ENCODE results near the gene CHAD. TPM values are rescaled to one million over a fixed set of nuclear protein-coding genes. Genes with fewer than 3 reads are reported as not detected.

CHAD gene
- polyA plus RNA-seq, 1 experiment = not detected

- no peak for DNase-seq (ENCODE audit: low read depth)
- TF ChIP-seq, protein P1, sequence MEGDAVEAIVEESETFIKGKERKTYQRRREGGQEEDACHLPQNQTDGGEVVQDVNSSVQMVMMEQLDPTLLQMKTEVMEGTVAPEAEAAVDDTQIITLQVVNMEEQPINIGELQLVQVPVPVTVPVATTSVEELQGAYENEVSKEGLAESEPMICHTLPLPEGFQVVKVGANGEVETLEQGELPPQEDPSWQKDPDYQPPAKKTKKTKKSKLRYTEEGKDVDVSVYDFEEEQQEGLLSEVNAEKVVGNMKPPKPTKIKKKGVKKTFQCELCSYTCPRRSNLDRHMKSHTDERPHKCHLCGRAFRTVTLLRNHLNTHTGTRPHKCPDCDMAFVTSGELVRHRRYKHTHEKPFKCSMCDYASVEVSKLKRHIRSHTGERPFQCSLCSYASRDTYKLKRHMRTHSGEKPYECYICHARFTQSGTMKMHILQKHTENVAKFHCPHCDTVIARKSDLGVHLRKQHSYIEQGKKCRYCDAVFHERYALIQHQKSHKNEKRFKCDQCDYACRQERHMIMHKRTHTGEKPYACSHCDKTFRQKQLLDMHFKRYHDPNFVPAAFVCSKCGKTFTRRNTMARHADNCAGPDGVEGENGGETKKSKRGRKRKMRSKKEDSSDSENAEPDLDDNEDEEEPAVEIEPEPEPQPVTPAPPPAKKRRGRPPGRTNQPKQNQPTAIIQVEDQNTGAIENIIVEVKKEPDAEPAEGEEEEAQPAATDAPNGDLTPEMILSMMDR (IDR thresholded peaks at IDR 0.05; ENCODE audit: insufficient read depth, low read depth, low read length) = no peak
- ChIA-PET CTCF (interaction anchor here (0.6 to 3.8 kb wide), 2 partner anchors 12 to 96 kb away, joined by 3 to 19 read pairs; partner anchors contain the start of gene RSAD1), POLR2A (no interaction called here)
- Histone ChIP-seq H3K36me3 (ENCODE audit: control insufficient read depth, insufficient read depth, low read length) (no peaks in the 10 kb centered on the region; the same call in none of the 2 replicates), H3K27me3 (ENCODE audit: control insufficient read depth, insufficient read depth, low read length) (peaks cover 20% of the 10 kb centered on the region), H3K4me3 (ENCODE audit: low read depth, low read length) (no peak overlapping the region)
These were observed 2.1 kb downstream of the CHAD start for GRCh38 chr17:50466371-50467113.

DNA sequence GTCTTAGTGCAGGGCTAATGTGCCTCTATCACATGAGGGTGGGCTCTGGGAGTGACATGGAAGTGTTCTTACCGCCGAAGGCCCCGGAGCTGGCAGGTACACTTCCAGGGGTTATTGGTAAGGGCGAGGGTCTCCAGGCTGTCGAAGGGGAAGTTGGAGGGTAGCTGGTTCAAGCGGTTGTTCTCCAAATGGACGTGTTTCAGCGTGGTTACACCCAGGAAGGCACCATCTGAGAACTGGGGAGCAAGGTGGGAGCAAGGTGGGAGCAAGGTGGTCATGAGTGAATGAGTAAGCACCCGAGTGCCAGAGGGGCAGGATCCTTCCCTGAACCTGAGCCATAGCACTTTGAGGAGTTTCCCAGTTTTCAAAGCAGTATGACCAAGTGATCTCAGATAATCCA is 3.0 kb downstream of the CHAD start:
- DNase-seq (ENCODE audit: low read depth) = no peak
- no peak overlapping the region for H3K4me3 ChIP-seq (ENCODE audit: low read depth, low read length)
- CTCF ChIA-PET = interaction anchor here (3.8 kb wide), 1 partner anchor 13 kb away, joined by 19 read pairs; the partner anchor contains the start of gene RSAD1
- POLR2A ChIA-PET = no interaction called here
- H3K36me3 ChIP-seq (ENCODE audit: control insufficient read depth, insufficient read depth, low read length) = no peaks in the 10 kb centered on the region; the same call in none of the 2 replicates
- TF ChIP-seq, protein P1 (IDR thresholded peaks at IDR 0.05; ENCODE audit: insufficient read depth, low read depth, low read length) = no peak
- peaks cover 20% of the 10 kb centered on the region for H3K27me3 ChIP-seq (ENCODE audit: control insufficient read depth, insufficient read depth, low read length)

DNA sequence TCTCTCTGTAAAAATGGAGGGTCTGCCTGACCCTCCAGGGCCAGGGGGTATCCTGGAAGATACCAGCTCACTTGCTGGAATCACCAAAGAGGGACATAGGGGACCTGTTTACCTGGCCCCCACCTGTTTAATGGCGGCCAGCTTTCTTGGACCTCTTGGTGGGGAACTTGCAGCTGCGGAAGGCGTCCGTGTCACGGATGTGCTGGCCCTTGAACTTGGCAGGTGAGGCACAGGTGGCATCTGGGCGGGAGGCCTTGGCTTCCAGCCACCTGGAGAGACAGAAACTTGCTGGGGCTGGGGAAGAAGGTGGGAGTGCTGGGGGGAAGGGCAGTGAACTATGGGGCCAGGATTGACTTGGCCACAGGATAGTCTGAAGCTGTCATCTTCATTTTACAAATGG is 3.5 kb downstream of the CHAD start:
- H3K4me3 ChIP-seq (ENCODE audit: low read depth, low read length) = no peak overlapping the region
- DNase-seq (ENCODE audit: low read depth) = no peak
- TF ChIP-seq, protein P1 (IDR thresholded peaks at IDR 0.05; ENCODE audit: insufficient read depth, low read depth, low read length) = no peak
- ChIA-PET POLR2A (no interaction called here), CTCF (no interaction called here)
- H3K27me3 ChIP-seq (ENCODE audit: control insufficient read depth, insufficient read depth, low read length) = peaks cover 20% of the 10 kb centered on the region
- H3K36me3 ChIP-seq (ENCODE audit: control insufficient read depth, insufficient read depth, low read length) = no peaks in the 10 kb centered on the region; the same call in none of the 2 replicates

- no peak for DNase-seq (ENCODE audit: low read depth)
These were observed 3.9 kb downstream of the CHAD start for GRCh38 chr17:50464736-50465135.

DNA sequence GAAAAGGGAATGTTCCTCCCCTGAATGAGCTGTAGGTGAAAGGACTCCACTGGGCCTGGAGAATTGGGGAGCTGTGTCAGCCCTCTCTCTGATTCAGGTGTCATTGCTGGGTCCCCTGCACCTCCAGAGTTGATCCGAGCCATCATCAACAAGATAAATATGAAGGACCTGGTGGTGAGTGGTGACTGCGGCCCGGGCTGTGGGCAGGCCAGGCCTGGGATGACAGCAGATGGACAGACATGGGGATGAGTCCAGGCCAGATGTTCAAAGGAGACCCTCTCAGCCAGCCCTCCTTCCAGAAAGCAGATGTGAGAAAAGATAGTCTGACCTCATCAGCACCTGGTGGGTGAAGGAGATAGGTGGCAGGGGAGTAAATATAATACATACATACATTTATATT is 4.6 kb downstream of the CHAD start:
- CTCF ChIA-PET = interaction anchor here (0.6 to 0.8 kb wide), 2 partner anchors 12 to 22 kb away, joined by 3 to 4 read pairs; no protein-coding TSS in a partner anchor
- H3K27me3 ChIP-seq (ENCODE audit: control insufficient read depth, insufficient read depth, low read length) = peaks cover 20% of the 10 kb centered on the region
- no peaks in the 10 kb centered on the region; the same call in none of the 2 replicates for H3K36me3 ChIP-seq (ENCODE audit: control insufficient read depth, insufficient read depth, low read length)
- POLR2A ChIA-PET = no interaction called here
- DNase-seq (ENCODE audit: low read depth) = no peak
- TF ChIP-seq, protein P1 (IDR thresholded peaks at IDR 0.05; ENCODE audit: insufficient read depth, low read depth, low read length) = no peak
- no peak overlapping the region for H3K4me3 ChIP-seq (ENCODE audit: low read depth, low read length)

More at GRCh38 chr17:50464736-50465135, 3.9 kb downstream of the CHAD start:
- H3K36me3 ChIP-seq (ENCODE audit: control insufficient read depth, insufficient read depth, low read length) = no peaks in the 10 kb centered on the region; the same call in none of the 2 replicates
- TF ChIP-seq, protein P1 (IDR thresholded peaks at IDR 0.05; ENCODE audit: insufficient read depth, low read depth, low read length) = no peak
- POLR2A ChIA-PET = no interaction called here
- CTCF ChIA-PET = interaction anchor here (0.8 kb wide), 1 partner anchor 23 kb away, joined by 4 read pairs; no protein-coding TSS in a partner anchor
- H3K27me3 ChIP-seq (ENCODE audit: control insufficient read depth, insufficient read depth, low read length) = peaks cover 20% of the 10 kb centered on the region
- no peak overlapping the region for H3K4me3 ChIP-seq (ENCODE audit: low read depth, low read length)
